ENCODE data around the gene DPM2. TPM values are rescaled to one million over a fixed set of nuclear protein-coding genes. Genes with fewer than 3 reads are reported as not detected.
A peak's percentile ranks its signal among the peaks of the same experiment; 100 is the strongest.

The DPM2 gene
- total RNA-seq, 2 donors from 2014 or later, result 23.3 to 39.9 TPM

DNA sequence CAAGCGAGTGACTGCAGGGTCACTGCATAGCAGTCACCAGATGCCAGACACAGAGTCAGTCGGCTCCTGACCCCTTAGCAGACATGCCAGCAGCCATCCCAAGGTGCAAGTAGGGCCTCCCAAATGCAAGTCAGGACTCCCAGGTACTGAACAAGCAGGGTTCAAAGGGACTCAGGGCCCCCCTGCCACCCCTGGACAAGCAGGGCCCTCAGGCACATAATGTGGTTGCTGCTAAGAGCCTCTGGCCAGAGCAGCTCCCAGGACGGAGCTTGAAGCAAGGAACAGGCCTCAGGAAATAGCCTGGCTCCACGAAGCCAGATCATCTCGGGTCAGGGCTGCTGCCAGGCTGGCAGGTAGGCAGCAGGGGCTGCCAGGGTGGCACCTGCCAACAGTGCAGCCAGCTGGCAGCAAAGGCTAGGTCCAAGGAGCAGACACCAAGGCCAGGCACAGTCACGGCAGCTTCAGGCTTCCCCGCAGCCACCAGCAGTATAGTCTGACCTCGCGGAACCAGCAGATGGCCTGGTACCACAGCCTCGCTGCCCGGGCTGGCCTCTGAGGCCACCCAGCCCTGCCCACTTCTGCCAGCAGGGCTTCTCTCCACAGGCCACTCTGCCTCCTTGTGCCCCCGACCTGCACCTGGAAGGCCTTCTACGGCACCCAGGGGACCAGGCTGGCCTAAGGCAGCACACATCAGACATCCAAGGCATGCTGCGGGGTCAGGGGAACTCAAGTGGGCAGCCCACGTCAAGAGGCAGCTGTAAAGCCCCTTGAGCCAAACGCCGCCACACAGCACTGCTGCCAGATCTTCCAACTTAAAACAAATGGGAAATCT lies 35.7 kb upstream of the DPM2 start:
- H3K27ac ChIP-seq, result peak overlapping the region; percentile 80 to 97 (median 88)
- peak; percentile 93 to 98 (median 97) for DNase-seq
- WGBS, 2 donors, result 20 to 23% methylated on average over 8 to 17 of the region's 17 CpGs
- TF ChIP-seq CTCF (IDR thresholded peaks at IDR 0.05) (peak in 5 of 7 experiments; percentile 12 to 58 (median 54)), POLR2A (IDR thresholded peaks at IDR 0.05) (peak in 2 of 3 donors; percentile 68 to 74)
- no peaks in the 10 kb centered on the region for H3K9me3 ChIP-seq
- no peaks in the 10 kb centered on the region for H3K27me3 ChIP-seq
- peak; percentile 85 for ATAC-seq
- H3K4me1 ChIP-seq, result peaks cover 99% of the 10 kb centered on the region
- no peak overlapping the region for H3K4me3 ChIP-seq
- H3K36me3 ChIP-seq (replicated peaks in 1 of 2; ENCODE audit: insufficient read depth in 1 of 2, low read depth in 2 of 2), result no peaks in the 10 kb centered on the region
- intact Hi-C loops (cut with DNase I), result no loop called here

DNA sequence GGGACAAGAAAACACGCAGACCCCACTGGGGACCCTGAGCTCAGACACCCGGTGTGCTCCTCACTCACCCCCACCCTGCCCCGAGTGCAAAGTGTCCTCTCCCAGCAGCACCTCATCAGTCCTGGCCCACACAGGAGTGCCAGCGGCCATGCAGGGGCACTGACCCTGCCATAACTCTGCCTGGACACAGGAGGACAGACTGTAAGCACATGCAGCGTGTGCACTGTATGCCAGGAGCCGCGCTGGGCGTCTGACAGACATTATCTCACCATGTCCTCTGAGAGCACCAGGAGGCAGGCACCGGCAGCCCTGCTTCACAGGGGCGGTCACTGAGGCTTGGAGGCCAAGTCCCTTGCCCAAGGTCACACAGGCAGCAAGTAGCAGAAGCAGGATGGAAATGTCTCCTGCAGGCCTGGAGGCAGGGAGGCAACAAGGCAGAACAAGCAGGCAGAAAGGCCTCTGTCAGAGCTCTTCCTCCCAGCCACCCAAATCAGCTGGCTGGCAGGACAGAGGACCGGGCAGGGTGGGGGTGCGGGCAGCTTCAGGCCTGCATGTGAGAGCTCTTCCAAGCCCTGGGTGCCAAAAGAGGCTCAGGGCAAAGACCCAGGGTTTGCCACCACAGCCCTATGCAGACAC lies 34.7 kb upstream of the DPM2 start:
- 45% methylated on average over 12 of the region's 12 CpGs; no CpG with 5 or more reads in 1 of the 2 donors for WGBS, 2 donors
- Histone ChIP-seq H3K27ac (peak overlapping the region; percentile 80 to 97 (median 88)), H3K36me3 (replicated peaks in 1 of 2; ENCODE audit: insufficient read depth in 1 of 2, low read depth in 2 of 2) (no peaks in the 10 kb centered on the region), H3K27me3 (no peaks in the 10 kb centered on the region), H3K4me1 (peaks cover 99% of the 10 kb centered on the region), H3K4me3 (no peak overlapping the region), H3K9me3 (no peaks in the 10 kb centered on the region)
- no peak for ATAC-seq
- peak in 3 of 4 donors; percentile 38 to 55 (median 51) for DNase-seq
- intact Hi-C loops (cut with DNase I), result no loop called here
- no peak for TF ChIP-seq POLR2A (IDR thresholded peaks at IDR 0.05)
- TF ChIP-seq CTCF (IDR thresholded peaks at IDR 0.05), result no peak

DNA sequence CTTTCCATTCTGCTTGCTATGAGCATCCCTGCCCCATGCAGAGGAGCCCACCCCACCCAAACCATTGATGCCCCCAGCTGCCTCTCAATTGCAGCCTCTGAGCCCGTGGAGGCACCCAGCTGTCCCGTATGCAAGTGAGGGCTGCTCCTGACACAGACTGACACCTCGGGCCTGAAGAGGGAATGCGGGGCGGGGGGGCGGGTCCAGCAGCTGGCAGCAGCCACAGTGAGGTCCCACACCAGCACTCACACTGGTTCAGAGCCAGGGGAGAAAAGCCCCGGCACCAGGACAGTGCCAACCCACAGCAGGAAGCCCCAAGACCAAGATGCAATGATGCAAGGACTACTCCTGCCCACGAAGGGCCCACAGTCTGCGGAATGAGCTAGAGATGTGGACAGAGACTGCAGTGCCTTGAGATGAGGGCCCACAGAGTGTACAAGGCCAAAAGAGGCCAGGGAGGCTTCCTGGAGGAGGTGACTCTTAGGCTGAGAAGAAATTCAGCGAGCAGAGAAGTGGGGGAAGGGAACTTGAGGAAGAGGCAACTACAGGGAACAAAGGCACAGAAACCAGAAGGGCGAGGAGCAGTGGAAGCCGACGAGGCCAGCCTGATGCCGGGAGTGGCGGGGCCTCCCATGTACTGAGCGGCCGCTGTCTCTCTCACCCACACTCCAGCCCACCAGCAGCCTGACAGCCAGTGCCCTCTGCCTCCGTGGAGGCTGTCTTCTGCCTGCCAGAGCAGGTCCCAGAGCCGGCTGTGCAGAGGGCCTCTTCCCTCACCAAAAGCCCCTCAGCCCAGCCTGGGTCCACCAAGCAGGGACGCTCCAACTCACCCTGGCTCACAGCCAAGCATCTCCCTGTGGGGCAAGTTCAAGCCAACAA lies 33.9 kb upstream of the DPM2 start:
- Histone ChIP-seq H3K9me3 (no peaks in the 10 kb centered on the region), H3K27ac (peak overlapping the region in 3 of 4 donors; percentile 83 to 97 (median 94)), H3K4me1 (peaks cover 99% of the 10 kb centered on the region), H3K27me3 (no peaks in the 10 kb centered on the region), H3K36me3 (replicated peaks in 1 of 2; ENCODE audit: insufficient read depth in 1 of 2, low read depth in 2 of 2) (no peaks in the 10 kb centered on the region), H3K4me3 (no peak overlapping the region)
- intact Hi-C loops (cut with DNase I), result no loop called here
- ATAC-seq, result no peak
- peak in 2 of 4 donors; percentile 32 to 37 for DNase-seq
- TF ChIP-seq POLR2A (IDR thresholded peaks at IDR 0.05), result no peak
- no peak for TF ChIP-seq CTCF (IDR thresholded peaks at IDR 0.05)
- WGBS, 2 donors, result 44 to 60% methylated on average over 2 to 20 of the region's 20 CpGs

DNA sequence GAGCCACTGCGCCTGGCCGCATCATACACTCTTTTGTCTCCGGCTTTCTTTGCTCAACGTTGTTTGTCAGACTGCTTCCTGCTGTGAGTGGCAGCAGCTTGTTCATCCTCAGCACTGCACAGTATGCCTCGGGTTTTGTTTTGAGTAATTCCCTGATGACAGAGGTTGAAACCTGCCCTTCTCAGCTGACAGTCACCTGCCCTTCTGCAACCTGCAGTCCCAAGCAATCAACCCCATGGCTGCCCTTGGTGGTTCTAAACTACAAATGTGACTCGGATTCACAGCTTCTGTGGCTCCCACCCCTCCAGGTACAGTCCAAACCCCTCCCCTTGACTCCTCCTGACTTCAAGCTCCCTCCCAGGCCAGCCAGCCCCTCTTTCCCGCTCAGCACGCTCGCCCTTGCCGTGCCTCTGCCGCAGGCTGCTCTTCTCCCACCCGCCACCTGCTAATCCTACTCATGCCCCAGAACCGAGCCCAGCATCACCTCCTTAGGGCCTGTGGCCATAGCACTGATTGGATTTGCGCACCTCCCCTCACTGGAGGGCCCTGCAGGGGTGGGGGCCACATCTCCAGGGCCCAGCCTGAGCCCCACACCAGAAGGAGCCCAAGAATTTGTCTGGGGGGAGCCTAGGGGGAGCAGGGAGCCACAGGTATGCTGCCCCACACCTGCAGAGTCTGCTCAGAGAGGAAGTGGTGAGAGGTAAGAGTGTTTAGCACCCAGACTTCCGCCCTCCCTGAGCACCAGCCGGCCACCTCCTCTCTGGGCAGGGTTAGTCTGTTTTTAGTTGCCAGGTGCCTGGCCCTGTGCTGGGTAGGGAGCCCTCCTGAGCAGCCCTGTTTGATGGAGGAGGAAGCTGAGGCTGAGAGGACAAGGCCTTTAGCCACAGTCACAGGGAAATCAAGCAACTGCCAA lies 33.0 kb upstream of the DPM2 start:
- Histone ChIP-seq H3K36me3 (replicated peaks in 1 of 2; ENCODE audit: insufficient read depth in 1 of 2, low read depth in 2 of 2) (no peaks in the 10 kb centered on the region), H3K27ac (peak overlapping the region in 3 of 4 donors; percentile 22 to 97 (median 83))
- intact Hi-C loops (cut with DNase I), result no loop called here

More for the DNA sequence above, 33.0 kb upstream of the DPM2 start:
- DNase-seq (no peak), ATAC-seq (no peak)
- Histone ChIP-seq H3K4me3 (no peak overlapping the region), H3K9me3 (no peaks in the 10 kb centered on the region), H3K4me1 (peaks cover 99% of the 10 kb centered on the region), H3K27me3 (no peaks in the 10 kb centered on the region)
- no peak for TF ChIP-seq POLR2A (IDR thresholded peaks at IDR 0.05)
- TF ChIP-seq CTCF (IDR thresholded peaks at IDR 0.05), result no peak
- WGBS, 2 donors, result 60 to 72% methylated on average over 16 of the region's 16 CpGs

Data from body of pancreas (tissue), 4 donors.